HUES6 (cell line): Measurements from ENCODE around the gene STIM1.

Source experiments
- H3K27ac ChIP-seq: 2 replicates; pipeline ENCODE4 v1.7.0; 2013; ENCODE audit warnings: low read depth, mild to moderate bottlenecking, low read length, inconsistent platforms
- H3K27me3 ChIP-seq: 2 replicates; pipeline ENCODE4 v1.6.1; 2013; ENCODE audit warnings: low read length; ENCODE audit not compliant: control insufficient read depth, insufficient read depth
- H3K36me3 ChIP-seq: 2 replicates; pipeline ENCODE4 v1.6.1; 2013; ENCODE audit warnings: low read length; ENCODE audit not compliant: control insufficient read depth, insufficient read depth
- H3K4me1 ChIP-seq: 2 replicates; pipeline ENCODE4 v1.6.1; 2013; ENCODE audit warnings: low read length; ENCODE audit not compliant: control insufficient read depth, insufficient read depth
- H3K4me3 ChIP-seq: 2 replicates; pipeline ENCODE4 v1.5.1; 2013; ENCODE audit warnings: low read depth, low read length
- H3K9ac ChIP-seq: one replicate; pipeline ENCODE4 v1.6.1; 2013; ENCODE audit warnings: mild to moderate bottlenecking, low read length
- H3K9me3 ChIP-seq: 2 replicates; pipeline ENCODE4 v1.6.1; 2013; ENCODE audit warnings: low read depth, low read length; ENCODE audit not compliant: control insufficient read depth, insufficient read depth

The STIM1 gene

GRCh38 chr11:4071914-4072313, 216.4 kb downstream of the STIM1 start:
- no peaks in the 10 kb centered on the region for H3K27me3 ChIP-seq
- H3K36me3 ChIP-seq = no peaks in the 10 kb centered on the region
- H3K9ac ChIP-seq = no peak overlapping the region
- no peak overlapping the region for H3K4me3 ChIP-seq
- no peak overlapping the region for H3K27ac ChIP-seq
- no peaks in the 10 kb centered on the region for H3K9me3 ChIP-seq
- no peaks in the 10 kb centered on the region for H3K4me1 ChIP-seq

DNA sequence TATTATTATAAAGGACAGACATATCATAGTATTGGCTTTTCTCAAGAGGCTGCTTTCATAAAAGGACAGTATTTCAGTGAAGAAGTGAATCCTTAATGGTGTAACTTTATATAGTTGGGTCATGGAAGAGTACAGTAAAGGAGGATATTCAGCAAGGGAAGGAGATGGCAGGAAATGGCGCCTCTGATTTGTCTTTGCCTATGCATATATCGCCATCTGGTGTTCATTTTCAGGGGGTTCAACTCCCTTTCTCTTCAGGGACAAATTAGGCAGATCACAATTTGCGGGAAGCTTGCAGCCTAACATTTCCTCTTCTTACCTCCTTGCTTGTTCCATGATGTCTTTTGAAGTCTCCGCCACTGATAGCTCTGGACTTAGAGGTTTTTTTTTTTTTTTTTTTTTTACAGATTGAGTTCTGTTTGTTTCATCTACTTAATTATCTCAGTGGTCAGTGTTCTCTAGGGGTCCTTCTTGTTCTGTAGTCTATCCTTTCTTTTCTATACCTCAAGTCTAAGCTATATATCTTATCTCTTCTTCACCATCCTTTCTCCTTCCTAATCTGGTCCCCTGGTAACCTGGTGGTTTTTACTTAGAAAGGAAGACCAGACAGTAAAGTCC, 217.3 kb downstream of the STIM1 start:
- Histone ChIP-seq H3K27ac (no peak overlapping the region), H3K36me3 (no peaks in the 10 kb centered on the region), H3K9ac (no peak overlapping the region), H3K27me3 (no peaks in the 10 kb centered on the region), H3K4me3 (no peak overlapping the region), H3K4me1 (no peaks in the 10 kb centered on the region), H3K9me3 (no peaks in the 10 kb centered on the region)

DNA sequence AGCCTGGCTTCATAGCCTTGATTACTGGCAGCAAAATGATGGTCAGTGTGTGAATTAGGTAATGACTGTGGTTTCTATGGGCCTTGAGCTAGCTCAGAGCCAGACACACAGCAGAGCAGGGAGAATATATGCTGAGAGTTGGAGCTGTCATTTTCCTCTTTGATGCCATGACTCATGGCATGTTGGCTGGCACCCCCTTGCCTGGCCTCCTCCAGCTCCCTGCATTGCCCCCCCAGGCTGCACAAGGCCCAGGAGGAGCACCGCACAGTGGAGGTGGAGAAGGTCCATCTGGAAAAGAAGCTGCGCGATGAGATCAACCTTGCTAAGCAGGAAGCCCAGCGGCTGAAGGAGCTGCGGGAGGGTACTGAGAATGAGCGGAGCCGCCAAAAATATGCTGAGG, 218.8 kb downstream of the STIM1 start:
- Histone ChIP-seq H3K4me1 (no peaks in the 10 kb centered on the region), H3K9me3 (no peaks in the 10 kb centered on the region), H3K9ac (no peak overlapping the region), H3K36me3 (no peaks in the 10 kb centered on the region), H3K4me3 (no peak overlapping the region), H3K27ac (no peak overlapping the region), H3K27me3 (no peaks in the 10 kb centered on the region)

GRCh38 chr11:4076774-4077173, 221.3 kb downstream of the STIM1 start:
- Histone ChIP-seq H3K27me3 (no peaks in the 10 kb centered on the region), H3K9ac (no peak overlapping the region), H3K4me1 (no peaks in the 10 kb centered on the region), H3K27ac (no peak overlapping the region), H3K9me3 (no peaks in the 10 kb centered on the region), H3K36me3 (no peaks in the 10 kb centered on the region), H3K4me3 (no peak overlapping the region)

GRCh38 chr11:4083198-4083597, 227.7 kb downstream of the STIM1 start:
- Histone ChIP-seq H3K27me3 (no peaks in the 10 kb centered on the region), H3K27ac (no peak overlapping the region), H3K36me3 (peaks cover 7% of the 10 kb centered on the region), H3K4me3 (no peak overlapping the region), H3K9ac (no peak overlapping the region), H3K9me3 (no peaks in the 10 kb centered on the region), H3K4me1 (no peaks in the 10 kb centered on the region)

GRCh38 chr11:4084406-4085125, 229.1 kb downstream of the STIM1 start:
- Histone ChIP-seq H3K36me3 (peaks cover 7% of the 10 kb centered on the region), H3K4me1 (no peaks in the 10 kb centered on the region), H3K9me3 (no peaks in the 10 kb centered on the region), H3K9ac (no peak overlapping the region), H3K27me3 (no peaks in the 10 kb centered on the region), H3K4me3 (no peak overlapping the region), H3K27ac (no peak overlapping the region)

DNA sequence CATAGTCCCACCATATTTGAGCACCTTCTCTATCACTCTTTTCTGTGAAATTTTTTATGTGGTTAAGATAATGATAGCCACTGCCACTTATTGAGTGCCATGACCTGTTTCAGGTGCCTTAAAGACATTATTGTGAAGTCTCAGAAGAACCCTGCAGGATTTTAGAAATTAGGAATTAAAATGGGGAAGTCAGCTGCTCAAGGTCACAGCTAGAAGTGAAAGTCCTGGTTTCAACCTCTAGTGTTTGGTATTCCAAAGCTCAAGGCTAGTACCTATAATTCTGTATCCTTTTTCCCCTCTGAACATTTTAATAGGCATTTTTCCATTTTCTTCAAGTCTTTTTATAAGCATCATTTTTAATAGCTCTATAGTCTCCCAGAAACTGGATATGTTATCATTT, 230.1 kb downstream of the STIM1 start:
- peaks cover 7% of the 10 kb centered on the region for H3K36me3 ChIP-seq
- H3K27ac ChIP-seq = no peak overlapping the region
- H3K4me1 ChIP-seq = no peaks in the 10 kb centered on the region
- H3K27me3 ChIP-seq = no peaks in the 10 kb centered on the region
- H3K9ac ChIP-seq = no peak overlapping the region
- no peaks in the 10 kb centered on the region for H3K9me3 ChIP-seq
- H3K4me3 ChIP-seq = no peak overlapping the region

DNA sequence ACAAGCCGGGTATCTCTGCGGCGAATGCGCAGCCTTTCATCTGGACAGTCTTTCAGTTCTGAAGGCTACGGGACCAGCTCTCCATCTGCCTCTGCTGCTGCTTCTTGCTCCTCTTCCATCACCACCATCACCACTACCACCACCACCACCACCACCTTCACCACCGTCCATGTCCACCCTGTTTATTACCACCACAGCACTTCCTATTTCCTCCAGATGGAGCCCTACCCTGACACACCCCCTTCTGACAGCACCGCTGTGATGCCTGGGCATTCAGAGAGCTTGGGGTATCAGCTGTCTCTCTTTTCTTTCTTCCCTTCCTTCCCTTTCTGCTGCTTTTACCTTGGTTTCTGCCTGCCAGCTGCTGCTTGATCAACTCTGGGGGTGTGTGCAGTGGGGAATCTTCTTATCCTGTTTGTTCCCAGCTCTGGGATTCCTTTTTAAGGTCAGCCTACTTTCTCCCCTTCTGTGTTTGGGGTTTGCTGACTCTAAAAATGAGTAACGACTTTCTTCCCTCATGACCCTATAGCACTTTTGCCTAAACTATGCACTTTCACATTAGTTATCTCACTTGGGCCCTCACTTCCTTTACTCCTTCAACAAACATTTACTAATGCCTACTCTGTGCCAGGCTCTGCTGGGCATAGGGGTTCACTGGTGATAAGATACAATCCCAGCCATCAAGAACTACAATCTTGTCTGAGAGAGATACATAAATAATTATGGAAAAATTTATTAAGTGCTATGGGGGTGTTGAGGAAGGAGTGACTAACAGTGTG, 231.3 kb downstream of the STIM1 start:
- Histone ChIP-seq H3K27me3 (no peaks in the 10 kb centered on the region), H3K4me3 (no peak overlapping the region), H3K36me3 (peaks cover 7% of the 10 kb centered on the region), H3K27ac (no peak overlapping the region), H3K9ac (no peak overlapping the region), H3K4me1 (no peaks in the 10 kb centered on the region), H3K9me3 (no peaks in the 10 kb centered on the region)

DNA sequence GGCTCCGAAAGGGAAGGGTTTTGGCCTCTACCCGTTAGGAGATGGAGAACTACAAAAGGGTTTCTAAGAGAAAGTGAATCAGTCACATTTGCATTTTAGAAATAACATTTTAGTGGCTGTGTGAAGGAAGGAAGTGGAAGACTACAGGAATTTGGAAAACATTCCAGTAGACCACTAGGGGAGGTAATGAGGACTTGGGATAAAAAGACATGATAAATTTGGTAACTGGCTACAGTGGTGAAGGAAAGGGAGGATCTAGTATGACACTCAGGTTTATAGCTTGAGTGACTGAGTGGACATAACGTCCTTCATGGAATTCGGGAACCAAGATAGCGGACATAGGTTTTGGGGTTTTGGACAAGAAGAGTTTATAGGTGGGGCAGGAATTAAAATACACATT, 232.1 kb downstream of the STIM1 start:
- H3K9me3 ChIP-seq = no peaks in the 10 kb centered on the region
- no peak overlapping the region for H3K27ac ChIP-seq
- no peak overlapping the region for H3K4me3 ChIP-seq
- H3K9ac ChIP-seq = no peak overlapping the region
- no peaks in the 10 kb centered on the region for H3K27me3 ChIP-seq
- H3K4me1 ChIP-seq = no peaks in the 10 kb centered on the region
- peaks cover 7% of the 10 kb centered on the region for H3K36me3 ChIP-seq

DNA sequence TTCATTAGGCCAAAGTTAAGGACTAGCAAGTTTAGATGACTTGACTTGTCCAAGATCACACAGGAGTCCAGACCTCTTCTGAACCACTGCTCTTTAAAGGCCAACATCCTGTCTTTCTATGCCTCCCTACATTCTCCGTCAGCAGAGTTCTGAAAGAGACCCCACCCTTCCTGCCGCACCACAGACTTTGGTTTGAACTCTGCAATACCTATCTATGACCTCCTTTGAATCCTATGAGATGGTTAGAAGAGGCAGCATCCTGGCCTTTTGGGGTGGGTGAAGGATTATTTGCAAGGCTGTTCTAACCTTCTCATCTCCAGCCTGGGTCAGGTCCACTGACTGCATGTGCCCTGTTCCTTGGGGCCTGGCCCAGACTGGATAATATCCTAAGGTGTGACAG, 234.8 kb downstream of the STIM1 start:
- H3K4me1 ChIP-seq = 0 out of 2 replicates have a peak, but pooled peaks cover 3% of the 10 kb centered on the region

DNA sequence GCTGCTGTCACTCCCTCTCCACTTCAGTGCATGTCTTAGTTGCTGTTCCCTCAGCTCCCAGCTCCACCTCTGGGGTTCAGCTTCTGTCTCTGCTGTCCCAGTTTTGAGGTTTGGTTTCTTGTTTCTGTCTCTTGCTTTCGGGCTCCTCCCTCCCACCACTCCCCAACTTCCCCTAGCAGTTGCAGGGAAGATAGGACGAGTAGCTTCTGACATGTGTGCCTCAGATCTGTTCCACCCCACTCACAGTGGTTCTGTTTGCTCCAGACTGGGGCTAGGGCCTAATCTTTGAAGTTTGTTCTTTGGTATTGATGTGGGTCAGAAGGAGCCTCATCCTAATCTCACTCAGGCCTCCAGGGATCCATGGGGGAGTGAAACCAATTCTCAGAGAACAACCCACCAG, 236.6 kb downstream of the STIM1 start:
- Histone ChIP-seq H3K27ac (no peak overlapping the region), H3K4me1 (peaks cover 11% of the 10 kb centered on the region; the same call in 1 of the 2 replicates), H3K36me3 (no peaks in the 10 kb centered on the region; the same call in 1 of the 2 replicates), H3K9me3 (no peaks in the 10 kb centered on the region), H3K27me3 (no peaks in the 10 kb centered on the region), H3K9ac (no peak overlapping the region), H3K4me3 (no peak overlapping the region)

More for the DNA sequence above, 234.8 kb downstream of the STIM1 start:
- H3K27ac ChIP-seq = no peak overlapping the region
- no peaks in the 10 kb centered on the region for H3K9me3 ChIP-seq
- no peak overlapping the region for H3K9ac ChIP-seq
- H3K4me3 ChIP-seq = no peak overlapping the region
- no peaks in the 10 kb centered on the region for H3K27me3 ChIP-seq
- peaks cover 3% of the 10 kb centered on the region; the same call in 1 of the 2 replicates for H3K36me3 ChIP-seq
